Measurements from ENCODE around the gene FBRSL1. TPM values are rescaled to one million over a fixed set of nuclear protein-coding genes. Genes with fewer than 3 reads are reported as not detected.

Gene FBRSL1
- total RNA-seq, 4 donors from 2014 or later: 2.4 to 8.5 (median 5.0) TPM

DNA sequence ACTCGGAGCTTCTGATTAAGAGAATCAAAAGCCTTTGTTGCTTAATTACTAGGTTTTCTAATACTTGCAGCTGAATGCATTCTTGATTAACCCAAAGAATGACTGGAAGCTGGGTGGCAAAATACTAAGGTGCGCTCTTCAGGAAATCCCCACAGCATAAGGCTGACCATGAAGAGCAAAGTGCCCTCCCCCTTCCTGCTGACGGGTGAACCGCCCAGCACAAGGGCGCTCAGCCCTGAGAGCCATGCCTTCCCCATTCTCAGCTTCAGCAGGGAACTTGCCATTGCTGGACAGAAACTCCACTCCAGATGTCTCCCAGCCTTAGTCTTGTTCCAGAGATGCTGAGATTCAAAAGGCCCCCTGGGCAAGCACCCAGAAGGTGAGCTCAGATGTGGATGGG is 27.2 kb upstream of the FBRSL1 start:
- TF ChIP-seq, protein P1, sequence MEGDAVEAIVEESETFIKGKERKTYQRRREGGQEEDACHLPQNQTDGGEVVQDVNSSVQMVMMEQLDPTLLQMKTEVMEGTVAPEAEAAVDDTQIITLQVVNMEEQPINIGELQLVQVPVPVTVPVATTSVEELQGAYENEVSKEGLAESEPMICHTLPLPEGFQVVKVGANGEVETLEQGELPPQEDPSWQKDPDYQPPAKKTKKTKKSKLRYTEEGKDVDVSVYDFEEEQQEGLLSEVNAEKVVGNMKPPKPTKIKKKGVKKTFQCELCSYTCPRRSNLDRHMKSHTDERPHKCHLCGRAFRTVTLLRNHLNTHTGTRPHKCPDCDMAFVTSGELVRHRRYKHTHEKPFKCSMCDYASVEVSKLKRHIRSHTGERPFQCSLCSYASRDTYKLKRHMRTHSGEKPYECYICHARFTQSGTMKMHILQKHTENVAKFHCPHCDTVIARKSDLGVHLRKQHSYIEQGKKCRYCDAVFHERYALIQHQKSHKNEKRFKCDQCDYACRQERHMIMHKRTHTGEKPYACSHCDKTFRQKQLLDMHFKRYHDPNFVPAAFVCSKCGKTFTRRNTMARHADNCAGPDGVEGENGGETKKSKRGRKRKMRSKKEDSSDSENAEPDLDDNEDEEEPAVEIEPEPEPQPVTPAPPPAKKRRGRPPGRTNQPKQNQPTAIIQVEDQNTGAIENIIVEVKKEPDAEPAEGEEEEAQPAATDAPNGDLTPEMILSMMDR (IDR thresholded peaks at IDR 0.05; ENCODE audit: low read depth): no peak

DNA sequence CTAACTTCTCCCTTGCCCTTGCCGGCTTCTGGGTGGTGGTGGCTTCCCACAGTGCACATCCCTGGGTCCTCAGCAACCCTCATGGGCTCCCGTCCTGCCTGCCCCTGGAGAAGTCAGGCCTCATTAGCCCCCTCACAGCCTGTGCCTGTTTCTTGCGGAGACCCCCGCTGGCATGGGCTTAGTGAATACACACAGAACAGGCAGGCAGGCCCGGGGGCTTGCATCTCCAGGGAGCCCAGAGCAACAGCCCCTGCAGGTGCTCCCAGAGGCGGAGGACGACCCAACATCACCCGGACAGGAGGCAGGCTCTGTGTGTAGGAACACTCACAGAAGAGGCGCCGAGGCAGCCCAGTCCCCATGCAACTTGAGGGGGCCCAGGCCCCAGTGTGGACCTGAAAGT is 25.1 kb upstream of the FBRSL1 start:
- TF ChIP-seq, protein P1 (IDR thresholded peaks at IDR 0.05; ENCODE audit: low read depth): no peak

DNA sequence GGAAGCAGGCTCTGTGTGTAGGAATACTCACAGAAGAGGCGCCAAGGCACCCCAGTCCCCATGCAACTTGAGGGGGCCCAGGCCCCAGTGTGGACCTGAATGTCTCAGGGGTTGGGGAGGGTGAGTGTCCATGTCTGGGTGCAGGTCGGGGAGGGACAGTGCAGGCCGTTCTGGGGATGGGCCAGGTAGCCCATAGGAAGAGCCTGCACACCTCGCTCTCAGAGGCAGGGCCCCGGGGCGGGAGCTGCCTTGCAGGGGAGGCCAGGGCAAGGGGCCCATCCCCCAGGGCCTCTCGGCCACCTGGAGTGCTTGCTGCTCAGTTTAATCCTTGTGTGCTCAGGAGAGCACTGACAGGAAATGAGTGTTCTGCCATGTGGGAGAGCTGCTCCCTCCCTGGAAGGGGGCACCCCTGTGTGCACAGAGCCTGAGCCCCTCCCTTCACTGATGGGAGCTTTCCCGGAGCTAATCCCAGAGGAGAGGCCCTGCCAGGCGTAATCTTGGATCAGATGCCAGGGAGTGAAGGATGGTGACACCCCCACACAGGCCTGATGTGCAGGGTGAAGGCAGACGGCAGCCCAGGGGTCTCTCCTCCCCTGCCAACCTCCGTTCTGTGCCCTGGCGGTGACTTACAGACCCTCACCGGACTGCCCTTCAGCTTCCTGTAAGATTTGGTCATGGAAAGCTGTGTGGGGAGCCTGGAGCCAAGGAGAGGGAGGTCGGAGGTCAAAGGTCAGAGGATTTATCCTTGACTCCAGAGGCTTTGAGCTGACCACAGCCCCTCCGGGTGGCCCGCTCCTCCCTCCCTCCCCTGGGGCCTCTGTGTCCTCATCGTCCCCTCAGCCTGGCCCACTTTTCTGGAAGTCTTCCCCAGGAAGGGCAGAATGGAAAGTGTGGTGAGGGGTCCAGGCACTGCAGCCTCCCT is 24.4 kb upstream of the FBRSL1 start:
- TF ChIP-seq, protein P1 (IDR thresholded peaks at IDR 0.05; ENCODE audit: low read depth): no peak

DNA sequence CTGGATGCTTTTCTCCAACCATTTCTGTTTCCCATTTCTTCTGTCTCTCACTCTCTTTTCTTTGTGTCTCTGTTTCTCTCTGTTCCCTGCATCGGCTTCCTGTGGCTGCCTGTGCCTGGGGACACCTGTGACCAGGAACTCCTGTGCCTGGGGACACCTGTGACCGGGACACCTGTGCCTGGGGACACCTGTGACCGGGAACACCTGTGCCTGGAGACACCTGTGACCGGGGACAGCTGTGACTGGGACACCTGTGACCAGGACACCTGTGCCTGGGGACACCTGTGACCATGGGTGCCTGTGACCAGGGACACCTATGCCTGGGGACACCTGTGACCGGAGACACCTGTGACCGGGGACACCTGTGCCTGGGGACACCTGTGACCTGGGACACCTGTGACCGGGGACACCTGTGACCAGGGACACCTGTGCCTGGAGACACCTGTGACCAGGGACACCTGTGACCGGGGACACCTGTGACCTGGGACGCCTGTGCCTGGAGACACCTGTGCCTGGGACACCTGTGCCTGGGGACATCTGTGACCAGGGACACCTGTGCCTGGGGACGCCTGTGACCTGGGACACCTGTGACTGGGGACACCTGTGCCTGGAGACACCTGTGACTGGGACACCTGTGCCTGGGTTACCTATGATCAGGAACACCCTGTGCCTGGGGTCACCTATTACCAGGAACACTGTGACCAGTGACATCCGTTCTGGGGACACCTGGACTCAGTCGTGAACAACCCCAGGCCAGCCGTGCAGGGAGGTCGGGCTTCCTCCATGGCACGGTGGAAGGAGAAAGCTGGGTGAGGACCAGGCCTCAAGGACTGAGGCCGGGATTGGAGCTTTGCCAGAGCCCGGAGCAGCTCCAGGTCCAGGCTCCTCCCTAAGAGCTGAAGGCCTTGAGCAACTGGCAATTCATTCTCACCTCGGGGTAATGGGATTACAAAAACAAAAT is 23.4 kb upstream of the FBRSL1 start:
- TF ChIP-seq, protein P1 (IDR thresholded peaks at IDR 0.05; ENCODE audit: low read depth): no peak

DNA sequence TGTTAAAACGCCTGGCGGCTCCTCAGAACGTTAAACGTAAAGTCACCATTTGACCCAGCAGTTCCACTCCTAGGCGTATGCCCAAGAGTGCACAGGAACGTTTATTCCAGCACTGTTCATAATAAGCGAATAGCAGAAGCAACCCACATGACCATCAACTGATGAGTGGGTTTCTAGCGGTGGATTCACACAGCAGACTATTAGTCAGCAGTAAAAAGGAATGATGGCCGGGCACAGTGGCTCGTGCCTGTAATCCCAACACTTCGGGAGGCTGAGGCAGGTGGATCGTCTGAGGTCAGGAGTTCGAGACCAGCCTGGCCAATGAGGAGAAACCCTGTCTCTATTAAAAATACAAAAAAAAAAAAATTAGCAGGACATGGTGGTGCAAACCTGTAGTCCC is 22.4 kb upstream of the FBRSL1 start:
- TF ChIP-seq, protein P1 (IDR thresholded peaks at IDR 0.05; ENCODE audit: low read depth): no peak

DNA sequence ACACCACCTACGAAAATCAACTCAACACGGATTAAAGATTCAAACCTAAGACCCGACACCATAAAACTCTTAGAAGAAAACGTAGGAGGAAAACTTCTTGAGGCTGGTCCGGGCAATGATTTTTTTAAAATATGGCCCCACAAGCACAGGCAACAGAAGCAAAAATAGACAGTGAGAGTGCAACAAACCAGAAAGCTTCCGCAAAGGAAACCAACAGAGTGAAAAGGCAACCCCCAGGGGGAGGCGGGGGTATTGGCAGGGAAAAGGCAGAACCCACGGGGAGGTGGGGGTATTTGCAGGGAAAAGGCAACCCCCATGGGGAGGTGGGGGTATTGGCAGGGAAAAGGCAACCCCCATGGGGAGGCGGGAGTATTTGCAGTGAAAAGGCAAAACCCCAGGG is 20.5 kb upstream of the FBRSL1 start:
- TF ChIP-seq, protein P1 (IDR thresholded peaks at IDR 0.05; ENCODE audit: low read depth): no peak

DNA sequence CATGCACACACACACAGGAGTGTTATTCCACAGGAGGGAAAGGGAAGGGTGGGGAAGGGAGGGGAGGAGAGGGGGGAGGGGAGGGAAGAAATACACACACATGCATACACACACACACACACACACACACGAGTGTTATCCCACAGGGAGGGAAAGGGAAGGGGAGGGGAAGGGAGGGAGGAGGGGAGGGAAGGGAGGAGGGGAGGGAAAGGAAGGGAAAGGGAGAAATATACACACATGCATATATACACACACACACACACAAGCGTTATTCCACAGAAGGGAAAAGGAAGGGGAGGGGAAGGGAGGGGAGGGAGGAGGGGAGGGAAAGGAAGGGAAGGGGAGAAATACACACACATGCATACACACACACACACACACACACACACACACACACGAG is 19.6 kb upstream of the FBRSL1 start:
- TF ChIP-seq, protein P1 (IDR thresholded peaks at IDR 0.05; ENCODE audit: low read depth): no peak

Measured in subcutaneous adipose tissue (tissue), 4 donors.